ENCODE measurements around the gene EMILIN2. TPM values are rescaled to one million over a fixed set of nuclear protein-coding genes. Genes with fewer than 3 reads are reported as not detected.

The EMILIN2 gene
- total and polyA plus RNA-seq, 2 of the 13 experiments (the other 11 are each of a cell fraction or from before 2014, with no cell fraction given) = 7.6 to 8.2 TPM

DNA sequence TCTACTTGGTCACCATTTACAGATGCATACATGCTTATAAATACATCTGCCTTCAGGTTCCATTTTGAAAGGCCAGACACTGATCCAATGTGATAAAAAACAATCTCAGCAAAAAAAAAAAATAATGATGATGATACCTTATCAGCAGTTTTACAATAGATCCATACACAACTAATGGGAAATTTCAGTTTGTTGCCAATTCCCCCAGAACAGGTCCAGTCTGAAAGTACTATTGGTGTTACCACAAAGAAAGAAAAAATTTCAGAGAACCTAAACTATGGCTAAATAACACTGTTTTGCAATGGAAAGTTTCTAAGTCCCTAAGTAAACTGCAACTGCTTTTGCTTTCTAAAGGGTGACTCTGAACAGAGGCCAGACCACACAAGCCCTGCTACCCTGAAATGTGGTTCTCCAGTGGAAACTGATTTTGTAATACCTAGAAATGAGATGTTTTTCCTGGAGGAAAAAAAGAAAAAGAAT, 112.1 kb downstream of the EMILIN2 start (continued):
- TF ChIP-seq ETV5 (CRISPR knock-in tag; IDR thresholded peaks at IDR 0.05; ENCODE audit: borderline replicate concordance) (no peak), SP2 (CRISPR knock-in tag; IDR thresholded peaks at IDR 0.05) (no peak), NPAS2 (CRISPR knock-in tag; IDR thresholded peaks at IDR 0.05; ENCODE audit: borderline replicate concordance) (no peak)

DNA sequence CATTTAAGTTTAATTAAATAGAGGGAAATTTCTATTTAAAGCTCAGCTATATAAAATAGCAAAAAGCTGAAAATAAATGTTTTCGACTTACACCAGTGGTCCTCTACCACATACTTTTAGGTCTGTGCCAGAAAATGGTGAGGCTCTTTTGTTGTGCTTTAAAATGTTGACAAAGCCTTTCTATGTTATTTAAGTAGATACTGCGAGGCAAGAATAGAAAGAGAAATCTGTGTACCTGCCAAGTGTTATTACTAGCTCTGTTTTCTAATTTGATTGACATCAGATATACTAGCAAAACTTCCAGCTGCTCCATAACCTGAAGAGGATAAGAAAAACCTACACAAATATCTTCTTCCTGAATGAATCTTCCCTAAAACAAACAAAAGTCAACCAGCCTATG, 112.5 kb downstream of the EMILIN2 start:
- H3K4me2 ChIP-seq (ENCODE audit: low read depth, low read length) = no peak overlapping the region
- CTCF ChIA-PET (ENCODE audit: low intra/inter-chr PET ratio, low total read pairs) = no interaction called here
- FAIRE-seq = no peak
- BruUV-seq (replicated peaks) = no TSS peak
- peaks cover 42% of the 10 kb centered on the region for H4K20me1 ChIP-seq (ENCODE audit: insufficient read depth, low read length)
- TF ChIP-seq ZNF580 (CRISPR knock-in tag; IDR thresholded peaks at IDR 0.05; ENCODE audit: borderline replicate concordance, low read depth) (no peak), REPIN1 (CRISPR knock-in tag; IDR thresholded peaks at IDR 0.05; ENCODE audit: borderline replicate concordance, low read depth) (no peak), HDAC2 (CRISPR knock-in tag; IDR thresholded peaks at IDR 0.05) (no peak), ZNF510 (CRISPR knock-in tag; IDR thresholded peaks at IDR 0.05; ENCODE audit: low read depth) (no peak), MED8 (CRISPR knock-in tag; IDR thresholded peaks at IDR 0.05; ENCODE audit: insufficient replicate concordance) (no peak), ZNF256 (CRISPR knock-in tag; conservative IDR thresholded peaks at IDR 0.05) (no peak), CREM (IDR thresholded peaks at IDR 0.05) (no peak), CREM (CRISPR knock-in tag; IDR thresholded peaks at IDR 0.05) (no peak), ZNF691 (CRISPR knock-in tag; IDR thresholded peaks at IDR 0.05; ENCODE audit: borderline replicate concordance, low read depth) (no peak), ATRX (CRISPR knock-in tag; IDR thresholded peaks at IDR 0.05; ENCODE audit: borderline replicate concordance) (no peak)
- TF ChIP-seq, protein P1, sequence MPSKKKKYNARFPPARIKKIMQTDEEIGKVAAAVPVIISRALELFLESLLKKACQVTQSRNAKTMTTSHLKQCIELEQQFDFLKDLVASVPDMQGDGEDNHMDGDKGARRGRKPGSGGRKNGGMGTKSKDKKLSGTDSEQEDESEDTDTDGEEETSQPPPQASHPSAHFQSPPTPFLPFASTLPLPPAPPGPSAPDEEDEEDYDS (CRISPR knock-in tag; IDR thresholded peaks at IDR 0.05) = no peak
- peaks cover 65% of the 10 kb centered on the region for H3K4me1 ChIP-seq (ENCODE audit: insufficient read depth, low read length)
- peaks cover 68% of the 10 kb centered on the region for H3K79me2 ChIP-seq (ENCODE audit: insufficient read depth, low read length)
- intact Hi-C loops (cut with micrococcal nuclease; ENCODE audit: unreplicated experiment) (no loop called here), in situ Hi-C loops (cut with HindIII; ENCODE audit: extremely low pct_ligation_motif_present, low pct_unique_long_range_greater_than_20kb) (no loop called here)
- WGBS (ENCODE audit: low lambda C conversion rate) = 91% methylated on average over 2 of the region's 2 CpGs
- no peak for ATAC-seq
- DNase-seq (ENCODE audit: low spot score) = no peak
- peaks cover 12 to 61% of the 10 kb centered on the region in 2 experiments for H3K36me3 ChIP-seq (replicated peaks in 1 of 2; ENCODE audit: control insufficient read depth in 1 of 2, insufficient read depth in 2 of 2, low read length in 2 of 2)
- no peak overlapping the region for H3K4me3 ChIP-seq (replicated peaks in 1 of 3; ENCODE audit: insufficient read depth in 1 of 3, low read depth in 2 of 3, low read length in 3 of 3)
- H3K27ac ChIP-seq (ENCODE audit: extremely low read length, insufficient read depth, low read length) = no peak overlapping the region
- no peaks in the 10 kb centered on the region for H3K27me3 ChIP-seq (ENCODE audit: control insufficient read depth in 1 of 2, insufficient read depth in 2 of 2, low read length in 2 of 2)
- no peak overlapping the region for H2AFZ ChIP-seq (ENCODE audit: low read length)
- POLR2A ChIA-PET = no interaction called here
- H3K9ac ChIP-seq (ENCODE audit: insufficient read depth, low read depth, low read length) = no peak overlapping the region
- no peaks in the 10 kb centered on the region for H3K9me3 ChIP-seq (ENCODE audit: low read length)

Data from HepG2 (cell line).